HG03108 (cell line): ENCODE measurements around the gene LYPLA2.
"Not testable (repeated sequence)": the region's sequence is repeated elsewhere in the genome, so short reads cannot be mapped to it uniquely, and the experiment has no call there.

ENCODE experiments used
- ATAC-seq: cut with Tn5 transposase; IDR thresholded peaks from one replicate; pipeline ENCODE4 v1.9.1; 2021; ENCODE audit warnings: moderate library complexity; ENCODE audit not compliant: unreplicated experiment

The LYPLA2 gene

DNA sequence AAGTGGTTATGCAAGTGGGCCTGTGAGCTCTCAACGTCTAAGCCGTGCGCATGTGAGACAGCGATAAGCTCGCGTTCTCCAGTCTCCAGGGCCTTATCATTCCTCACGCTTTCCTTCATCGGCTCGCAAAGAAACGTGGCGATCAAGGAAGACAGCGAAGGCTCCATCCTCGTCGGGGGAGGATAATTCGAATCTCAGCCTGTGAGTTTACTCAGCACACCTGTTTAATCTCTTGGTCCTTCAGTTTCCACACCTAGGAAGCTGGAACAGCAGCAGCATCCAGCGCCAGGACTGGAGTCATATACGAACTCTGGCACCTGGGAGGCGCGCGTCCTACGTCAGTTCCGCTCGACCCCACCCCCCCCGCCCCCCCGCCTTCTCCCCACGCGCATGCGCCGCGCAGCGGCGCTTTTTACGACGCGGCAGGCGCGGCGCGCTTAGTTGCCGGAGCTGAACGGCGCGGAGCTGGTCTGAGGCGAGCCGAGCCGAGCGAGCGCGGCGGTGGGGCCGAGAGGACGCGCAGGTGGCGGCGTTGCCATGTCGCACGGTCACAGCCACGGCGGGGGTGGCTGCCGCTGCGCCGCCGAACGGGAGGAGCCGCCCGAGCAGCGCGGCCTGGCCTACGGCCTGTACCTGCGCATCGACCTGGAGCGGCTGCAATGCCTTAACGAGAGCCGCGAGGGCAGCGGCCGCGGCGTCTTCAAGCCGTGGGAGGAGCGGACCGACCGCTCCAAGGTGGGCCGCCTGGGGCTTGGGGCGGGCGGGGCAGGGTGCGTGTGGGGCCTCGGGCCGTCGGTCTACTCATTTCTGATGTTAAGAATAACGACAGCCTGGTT is 12.7 kb upstream of the LYPLA2 start, which contains the start of gene PITHD1:
Gene PITHD1, plus strand, starts transcription at position 440 of the 836 bp plus-strand sequence. Its CDS starts 98 bp downstream, at position 538.
- ATAC-seq: peak; percentile 65

DNA sequence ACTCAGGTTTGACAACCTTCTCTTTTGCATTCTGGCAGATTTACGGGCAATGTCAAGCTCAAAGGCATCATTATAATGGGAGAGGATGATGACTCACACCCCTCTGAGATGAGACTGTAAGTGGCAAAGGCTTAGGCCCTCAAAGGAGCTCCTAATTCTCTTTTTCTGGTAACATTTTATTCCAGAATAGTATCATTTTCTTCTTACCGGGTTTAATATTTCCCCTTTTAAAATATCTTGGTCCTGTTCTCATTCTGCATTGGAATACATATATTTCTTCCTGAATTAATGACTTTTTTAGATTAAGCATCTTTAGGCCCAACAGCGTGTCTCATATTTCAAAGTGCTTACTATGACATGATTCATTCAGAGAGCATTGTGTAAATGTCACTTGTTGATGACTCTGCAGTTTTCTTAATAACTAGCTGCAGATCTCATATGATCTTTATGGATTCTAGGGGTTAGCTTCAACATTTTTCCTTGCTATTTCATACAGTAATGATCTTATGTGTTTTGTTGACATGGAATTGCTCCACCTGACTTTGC is 11.0 kb upstream of the LYPLA2 start:
- ATAC-seq: no peak

DNA sequence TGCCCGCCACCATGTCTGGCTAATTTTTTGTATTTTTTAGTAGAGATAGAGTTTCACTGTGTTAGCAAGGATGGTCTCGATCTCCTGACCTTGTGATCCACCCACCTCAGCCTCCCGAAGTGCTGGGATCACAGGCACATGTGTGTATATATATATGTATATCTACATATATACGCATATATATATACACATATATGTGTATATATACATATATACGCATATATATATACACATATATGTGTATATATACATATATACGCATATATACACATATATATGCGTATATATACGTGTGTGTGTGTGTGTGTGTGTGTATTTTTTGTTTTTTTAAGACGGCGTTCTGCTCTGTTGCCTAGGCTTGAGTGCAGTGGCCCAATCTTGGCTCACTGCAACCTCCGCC is 7.8 kb upstream of the LYPLA2 start:
- ATAC-seq: not testable (repeated sequence)

DNA sequence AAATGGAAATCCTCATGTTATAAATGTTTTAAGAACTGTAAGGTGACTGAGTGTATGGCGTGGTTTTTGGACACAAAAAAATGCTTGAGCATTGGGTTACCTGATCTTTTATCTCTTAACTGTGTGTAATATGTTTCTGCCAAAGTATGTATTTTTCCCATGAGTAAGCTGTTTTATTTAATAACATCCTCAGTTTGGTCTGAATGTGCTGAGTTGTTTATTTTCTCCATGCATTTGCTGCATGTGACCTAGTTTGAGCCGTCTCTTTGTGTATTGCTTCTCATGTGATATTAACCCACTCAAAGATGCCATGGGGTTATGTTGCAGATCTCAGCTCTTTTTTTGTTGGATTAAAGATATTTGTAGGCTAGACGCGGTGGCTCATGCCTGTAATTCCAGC is 6.1 kb upstream of the LYPLA2 start:
- no peak for ATAC-seq

DNA sequence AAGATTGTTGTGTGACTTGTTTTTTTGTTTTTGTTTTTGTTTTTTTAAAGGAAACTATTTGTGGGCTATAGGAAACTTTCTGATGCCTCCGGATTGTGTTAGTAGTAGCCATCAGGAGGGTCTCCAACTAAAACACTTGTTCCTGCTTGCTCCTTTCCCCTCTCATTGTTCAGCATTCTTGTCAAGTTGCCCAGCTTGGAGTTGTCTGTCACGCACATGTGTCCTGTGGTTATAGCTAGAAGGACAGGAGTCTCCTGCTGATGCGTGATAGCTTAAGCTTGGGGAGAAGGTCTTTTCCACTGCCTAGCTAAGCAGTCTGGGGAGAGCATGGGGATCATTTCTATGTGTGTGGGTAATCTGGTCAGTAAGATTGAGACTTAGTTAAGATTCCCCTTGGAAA is 3.2 kb upstream of the LYPLA2 start:
- ATAC-seq: no peak

DNA sequence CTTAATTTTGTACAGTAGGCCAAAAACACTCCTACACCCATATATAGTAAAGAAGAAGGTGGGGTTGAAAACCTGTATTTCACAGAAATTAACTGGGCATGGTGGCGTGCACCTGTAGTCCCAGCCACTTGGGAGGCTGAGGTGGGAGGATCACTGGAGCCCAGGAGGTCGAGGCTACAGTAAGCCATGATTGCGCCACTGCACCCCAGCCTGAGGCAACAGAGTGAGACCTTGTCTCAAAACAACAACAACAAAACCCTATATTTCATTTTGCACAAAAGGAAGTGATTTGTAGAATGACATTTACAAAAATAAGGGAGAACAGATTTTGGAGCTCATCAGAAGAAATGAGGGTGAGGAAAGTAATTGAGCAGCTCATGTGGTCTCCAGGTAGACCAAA is 2.2 kb upstream of the LYPLA2 start:
- no peak for ATAC-seq

DNA sequence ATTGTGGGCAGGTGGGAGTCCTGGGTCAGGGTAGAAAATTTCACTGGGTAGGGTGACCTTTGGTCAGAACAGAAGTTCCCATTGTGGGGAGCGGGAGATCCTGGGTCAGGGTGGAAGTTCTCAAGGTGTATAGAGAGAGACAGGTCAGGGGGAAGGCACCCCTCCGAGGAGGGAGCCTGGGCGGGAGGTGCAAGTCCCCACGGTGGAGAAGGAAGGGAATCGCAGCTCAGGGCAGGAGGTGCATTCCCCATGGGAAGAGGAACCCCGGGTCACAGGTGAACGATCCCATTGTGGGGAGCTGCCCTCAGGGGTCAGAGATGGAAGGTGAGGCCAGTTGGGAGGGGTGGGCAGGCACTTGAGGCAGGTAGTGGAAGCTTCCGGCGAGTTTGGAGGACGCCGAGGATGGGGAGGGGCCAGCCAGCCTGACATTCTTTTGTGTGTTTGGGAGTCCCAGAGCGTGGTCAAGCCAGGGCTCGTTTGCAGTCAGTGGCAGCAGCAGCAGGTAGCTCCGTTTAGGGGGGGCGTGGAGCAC is 637 bp downstream of the LYPLA2 start:
- no peak for ATAC-seq

DNA sequence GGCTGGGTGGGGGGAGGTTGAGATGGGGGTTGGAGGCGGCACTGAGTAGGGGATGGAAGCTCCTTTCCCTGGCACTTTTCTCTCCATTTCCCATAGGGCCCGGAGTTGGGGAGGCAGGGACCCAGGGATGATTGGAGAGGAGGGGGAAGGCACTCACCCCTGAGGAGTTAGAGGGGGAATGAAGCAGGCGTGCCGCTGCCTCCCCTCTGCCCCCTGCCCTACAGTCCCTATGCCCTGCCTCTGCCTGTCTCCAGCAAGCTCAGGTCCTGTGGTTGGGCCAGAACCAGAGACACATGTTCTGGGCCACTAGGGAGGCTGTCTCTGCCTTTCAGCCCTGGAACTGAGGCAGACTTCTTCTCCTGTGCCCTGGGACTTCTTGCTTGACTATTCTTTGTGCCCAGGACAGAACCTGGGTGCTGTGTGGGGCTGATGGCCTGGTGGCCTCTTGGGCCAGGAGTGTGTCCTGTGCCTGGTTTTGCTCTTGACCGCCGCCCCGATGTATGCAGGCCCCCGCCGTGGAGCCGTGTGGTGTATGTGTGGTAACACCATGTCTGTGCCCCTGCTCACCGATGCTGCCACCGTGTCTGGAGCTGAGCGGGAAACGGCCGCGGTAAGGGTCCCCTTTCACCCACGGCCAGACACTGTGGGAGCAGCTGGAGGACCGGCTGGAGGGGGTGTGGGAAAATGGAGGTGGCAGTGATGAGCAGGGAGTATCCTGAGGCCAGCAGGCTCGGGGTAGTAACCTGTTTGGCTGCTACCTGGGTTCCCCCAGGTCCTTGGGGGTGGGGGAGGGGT is 1.4 kb downstream of the LYPLA2 start:
- ATAC-seq: no peak

DNA sequence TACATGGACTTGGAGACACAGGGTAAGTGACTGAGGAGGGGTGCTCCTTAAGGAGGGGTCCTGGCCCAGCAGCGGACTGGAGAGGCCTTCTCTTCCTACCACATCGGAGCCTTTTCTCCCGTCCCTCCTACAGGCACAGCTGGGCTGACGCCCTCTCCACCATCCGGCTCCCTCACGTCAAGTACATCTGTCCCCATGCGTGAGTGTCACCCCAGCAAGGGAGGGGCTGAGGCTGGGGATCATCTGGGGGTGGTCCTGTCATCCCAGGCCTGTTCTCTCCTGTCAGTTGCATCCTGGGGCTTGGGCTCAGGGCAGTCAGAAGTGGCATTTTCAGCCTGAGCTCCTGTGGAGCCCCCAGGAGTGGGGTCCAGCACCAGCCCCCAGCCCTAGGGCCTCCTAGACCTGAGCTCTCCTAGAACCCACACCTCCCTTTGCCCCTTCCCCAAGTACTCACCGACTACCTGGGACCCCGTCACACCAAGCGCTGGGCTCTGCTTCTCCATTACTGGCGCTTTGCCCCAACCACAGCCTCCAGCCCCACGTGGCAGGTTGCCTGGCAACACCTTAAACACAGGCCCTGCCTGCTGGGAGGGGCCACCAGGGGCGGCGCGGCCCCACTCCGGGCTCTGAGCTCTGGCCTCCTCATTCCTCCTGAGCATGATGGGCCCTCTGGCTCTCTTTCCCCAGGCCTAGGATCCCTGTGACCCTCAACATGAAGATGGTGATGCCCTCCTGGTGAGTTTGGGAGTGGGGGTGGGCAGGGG is 2.3 kb downstream of the LYPLA2 start:
- no peak for ATAC-seq

DNA sequence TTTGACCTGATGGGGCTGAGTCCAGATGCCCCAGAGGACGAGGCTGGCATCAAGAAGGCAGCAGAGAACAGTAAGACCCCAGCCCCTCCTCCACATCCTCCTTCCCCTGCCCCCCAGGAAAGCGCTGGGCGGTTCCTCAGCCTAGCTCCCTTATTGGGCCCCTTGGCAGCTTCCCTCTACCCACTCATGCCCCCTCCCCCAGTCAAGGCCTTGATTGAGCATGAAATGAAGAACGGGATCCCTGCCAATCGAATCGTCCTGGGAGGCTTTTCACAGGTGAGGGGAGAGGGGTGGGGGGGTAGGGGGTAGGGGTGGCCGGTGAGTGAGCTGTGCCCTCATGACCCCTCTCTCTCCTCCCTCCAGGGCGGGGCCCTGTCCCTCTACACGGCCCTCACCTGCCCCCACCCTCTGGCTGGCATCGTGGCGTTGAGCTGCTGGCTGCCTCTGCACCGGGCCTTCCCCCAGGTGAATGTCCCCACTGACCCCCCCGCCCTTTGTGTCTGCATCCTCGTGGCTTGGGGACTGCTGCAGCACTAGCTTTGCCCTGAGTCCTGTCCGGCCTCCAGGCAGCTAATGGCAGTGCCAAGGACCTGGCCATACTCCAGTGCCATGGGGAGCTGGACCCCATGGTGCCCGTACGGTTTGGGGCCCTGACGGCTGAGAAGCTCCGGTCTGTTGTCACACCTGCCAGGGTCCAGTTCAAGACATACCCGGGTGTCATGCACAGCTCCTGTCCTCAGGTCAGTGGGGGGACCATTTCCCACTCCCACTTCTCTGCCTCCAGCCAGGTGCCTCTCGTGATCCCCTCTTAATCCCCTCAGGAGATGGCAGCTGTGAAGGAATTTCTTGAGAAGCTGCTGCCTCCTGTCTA is 3.2 kb downstream of the LYPLA2 start:
- no peak for ATAC-seq

DNA sequence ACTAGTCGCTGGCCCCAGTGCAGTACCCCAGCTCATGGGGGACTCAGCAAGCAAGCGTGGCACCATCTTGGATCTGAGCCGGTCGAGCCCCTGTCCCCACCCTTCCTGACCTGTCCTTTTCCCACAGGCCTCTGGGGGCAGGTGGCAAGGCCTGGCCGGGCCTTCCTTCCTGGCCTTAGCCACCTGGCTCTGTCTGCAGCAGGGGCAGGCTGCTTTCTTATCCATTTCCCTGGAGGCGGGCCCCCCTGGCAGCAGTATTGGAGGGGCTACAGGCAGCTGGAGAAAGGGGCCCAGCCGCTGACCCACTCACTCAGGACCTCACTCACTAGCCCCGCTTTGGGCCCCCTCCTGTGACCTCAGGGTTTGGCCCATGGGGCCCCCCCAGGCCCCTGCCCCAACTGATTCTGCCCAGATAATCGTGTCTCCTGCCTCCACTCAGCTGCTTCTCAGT is 3.8 kb downstream of the LYPLA2 start:
- not testable (repeated sequence) for ATAC-seq

DNA sequence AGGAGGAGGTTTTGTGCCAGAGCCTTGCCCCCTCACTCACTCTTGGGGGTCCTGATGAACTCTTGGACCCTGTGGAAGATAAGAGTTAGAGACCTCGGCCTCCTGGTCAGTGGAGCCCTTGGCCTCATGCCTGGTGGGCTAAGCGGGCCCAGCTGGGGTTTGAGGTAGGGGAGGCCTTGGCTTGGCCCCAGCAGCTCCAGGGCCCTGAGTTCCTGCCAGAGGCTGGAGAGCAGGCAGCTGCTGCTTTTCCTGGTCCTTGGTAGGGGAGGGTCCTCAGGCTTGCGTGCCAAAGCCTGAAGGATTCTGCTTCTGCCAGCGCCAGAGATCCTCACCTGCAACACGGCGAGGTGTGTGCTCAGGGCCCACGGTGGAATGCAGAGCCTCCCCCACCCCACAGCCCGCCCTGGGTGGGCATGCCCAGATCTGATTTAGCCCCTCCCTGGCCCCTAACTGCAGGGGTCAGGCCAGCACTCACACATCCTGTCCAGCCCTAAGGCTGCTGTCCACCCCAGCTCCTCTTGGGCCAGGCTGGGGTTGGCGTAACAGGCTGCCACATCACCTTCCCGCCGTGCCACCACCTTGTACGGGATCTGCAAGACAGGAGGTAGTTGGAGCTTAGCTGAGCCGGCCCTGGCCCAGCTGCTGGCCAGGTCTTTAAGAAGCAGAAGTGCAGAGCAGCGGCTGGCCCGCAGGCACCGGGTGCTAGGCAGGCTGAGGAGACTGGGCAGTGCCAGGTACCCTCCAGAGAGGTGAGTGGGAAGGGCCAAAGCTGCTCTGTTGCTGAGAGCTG is 4.9 kb downstream of the LYPLA2 start:
- no peak for ATAC-seq

DNA sequence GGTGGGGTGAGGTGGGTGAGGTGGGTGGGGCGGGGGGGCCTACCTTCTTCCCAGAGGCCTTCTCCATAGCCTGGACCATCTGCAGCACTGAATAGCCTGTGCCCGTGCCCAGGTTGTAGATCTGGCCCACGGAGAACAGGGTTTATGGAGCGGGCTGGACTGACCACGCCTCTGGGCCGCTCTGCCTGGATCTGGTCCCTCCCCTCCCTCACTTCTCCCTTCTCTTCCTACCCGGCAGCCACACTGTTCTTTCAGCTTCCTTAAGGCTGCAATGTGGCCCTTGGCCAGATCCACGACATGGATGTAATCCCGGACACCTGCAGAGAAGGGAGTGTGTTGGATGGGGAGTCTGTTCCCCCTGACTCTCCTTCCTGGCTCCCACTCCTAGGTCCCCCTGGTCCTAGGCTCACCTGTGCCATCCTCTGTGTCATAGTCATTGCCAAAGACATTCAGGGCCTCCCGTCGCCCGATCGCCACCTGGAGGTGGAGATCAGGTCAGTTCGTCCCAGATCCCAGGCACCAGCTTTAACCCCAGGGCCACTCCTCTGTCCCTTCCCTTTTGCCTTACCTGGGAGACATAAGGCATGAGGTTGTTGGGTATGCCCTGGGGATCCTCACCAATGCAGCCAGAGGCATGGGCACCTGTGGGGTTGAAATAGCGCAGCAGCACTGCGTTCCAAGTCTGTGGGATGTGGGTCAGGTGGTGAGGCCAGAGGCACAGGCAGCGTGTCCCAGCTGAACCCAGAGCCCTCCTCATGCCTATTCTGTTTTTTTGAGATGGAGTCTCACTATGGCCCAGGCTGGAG is 5.7 kb downstream of the LYPLA2 start:
- ATAC-seq: no peak

DNA sequence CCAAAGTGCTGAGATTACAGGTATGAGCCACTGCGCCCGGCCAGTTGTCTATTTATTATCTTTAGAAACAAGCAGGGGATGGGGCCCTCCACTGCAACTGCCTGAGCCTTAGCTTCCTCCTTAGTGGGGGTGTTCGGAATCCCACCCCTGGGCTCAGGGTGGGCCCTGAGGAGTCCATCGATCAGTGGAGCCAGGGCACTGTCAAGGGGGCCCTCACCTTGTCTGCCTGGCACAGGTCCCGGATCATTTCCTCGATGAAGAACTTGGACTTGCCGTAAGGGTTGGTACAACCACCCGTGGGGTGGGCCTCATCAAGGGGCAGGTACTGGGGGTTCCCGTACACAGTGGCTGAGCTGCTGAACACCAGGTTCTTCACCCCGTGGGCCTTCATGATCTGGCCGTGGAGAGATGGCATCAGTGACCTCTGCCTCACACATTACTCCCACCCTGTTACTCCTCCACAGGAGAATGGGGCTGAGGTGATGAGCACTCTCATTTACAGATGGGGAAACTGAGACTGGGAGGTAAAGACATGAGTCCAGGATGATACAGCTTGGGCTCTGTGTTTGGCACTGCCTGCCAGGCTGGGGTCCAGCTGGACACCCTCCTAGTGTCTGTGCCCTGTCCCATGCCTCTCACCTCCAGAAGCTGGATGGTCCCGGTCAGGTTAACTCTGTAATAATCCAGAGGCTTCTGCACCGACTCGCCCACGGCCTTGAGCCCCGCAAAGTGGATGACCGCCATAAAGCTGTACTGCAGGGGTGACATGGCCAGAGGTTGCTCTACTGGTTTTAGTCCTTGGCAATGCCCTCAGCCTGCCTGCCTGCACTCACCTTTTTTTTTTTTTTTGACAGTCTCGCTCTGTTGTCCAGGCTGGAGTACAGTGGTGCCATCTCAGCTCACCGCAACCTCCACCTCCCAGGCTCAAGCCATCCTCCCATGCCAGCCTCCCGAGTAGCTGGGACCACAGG is 6.8 kb downstream of the LYPLA2 start:
- no peak for ATAC-seq

DNA sequence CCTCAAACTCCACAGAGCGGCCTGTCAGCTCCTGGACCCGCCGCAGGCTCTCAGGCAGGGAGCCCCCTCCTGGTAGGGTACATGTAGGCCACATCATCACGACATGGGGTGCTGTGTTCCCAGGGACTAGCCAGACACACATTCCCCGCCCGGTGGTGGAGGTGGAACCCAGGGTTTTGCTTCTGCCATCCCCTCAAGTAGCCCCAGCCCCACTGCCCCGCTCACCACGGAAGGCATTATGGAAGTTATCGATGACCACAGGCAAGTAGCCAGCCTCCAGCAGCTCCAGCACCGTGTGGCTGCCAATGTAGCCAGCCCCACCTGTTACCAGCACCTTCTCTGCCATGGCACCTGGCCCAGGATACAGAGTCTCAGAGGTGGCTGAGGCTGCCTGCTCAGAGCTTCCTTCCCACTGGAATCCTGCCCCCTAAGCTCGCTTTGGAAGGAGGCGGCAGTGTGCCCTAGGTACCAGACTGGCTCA is 7.8 kb downstream of the LYPLA2 start:
- ATAC-seq: no peak

DNA sequence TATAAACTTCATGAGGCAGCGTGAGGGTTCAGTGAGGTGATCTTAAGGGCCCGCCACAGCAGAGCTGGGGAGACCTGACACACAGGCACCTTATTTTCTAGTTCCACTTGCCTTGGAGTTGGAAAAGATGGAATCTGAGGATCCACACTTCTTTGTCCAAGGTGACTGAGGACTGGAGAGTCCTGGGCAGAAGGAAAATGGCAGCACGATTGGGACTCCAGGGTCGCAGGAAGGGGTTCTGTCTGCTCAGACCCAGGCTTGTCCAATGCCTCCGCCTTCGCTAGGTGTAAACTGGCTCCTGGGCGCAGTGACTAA is 8.3 kb downstream of the LYPLA2 start:
- ATAC-seq: no peak
